Measurements from ENCODE around the gene MRPS24.
"Not testable (repeated sequence)": the region's sequence is repeated elsewhere in the genome, so short reads cannot be mapped to it uniquely, and the experiment has no call there.

Gene MRPS24

GRCh38 chr7:43830917-43831316 is 38.4 kb downstream of the MRPS24 start:
- FAIRE-seq, result not testable (repeated sequence)

GRCh38 chr7:43825391-43825808 is 43.9 kb downstream of the MRPS24 start:
- FAIRE-seq, result no peak

GRCh38 chr7:43824963-43825362 is 44.4 kb downstream of the MRPS24 start:
- FAIRE-seq, result no peak

- FAIRE-seq, result not testable (repeated sequence)
Measured at GRCh38 chr7:43824513-43824912, 44.8 kb downstream of the MRPS24 start.

GRCh38 chr7:43823941-43824340 is 45.4 kb downstream of the MRPS24 start:
- no peak for FAIRE-seq

GRCh38 chr7:43823425-43823824 is 45.9 kb downstream of the MRPS24 start:
- FAIRE-seq, result not testable (repeated sequence)

Data from islet of Langerhans (tissue), 1 donor.